Measurements from ENCODE around the gene PDZD2.

DNA sequence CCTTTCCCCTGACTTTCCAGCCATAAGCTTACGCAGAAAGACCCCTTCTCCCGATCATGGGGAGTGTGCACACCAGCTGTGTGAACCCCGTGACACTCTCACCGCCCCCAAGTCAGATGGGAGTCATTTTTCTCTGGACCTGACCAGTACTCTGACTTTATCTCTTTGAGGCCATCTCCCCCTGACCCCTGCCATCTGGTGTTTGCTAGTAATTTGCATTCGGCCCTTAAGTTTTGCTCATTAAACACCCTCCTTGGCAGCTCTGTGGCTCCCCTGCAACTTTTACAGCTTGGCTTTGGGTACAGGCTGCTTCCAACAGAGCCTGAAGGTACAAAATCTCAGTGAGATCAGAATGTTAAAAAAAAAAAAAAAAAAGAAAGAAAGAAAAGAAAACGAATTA lies 43.9 kb downstream of the PDZD2 start:
- TF ChIP-seq, protein P1, sequence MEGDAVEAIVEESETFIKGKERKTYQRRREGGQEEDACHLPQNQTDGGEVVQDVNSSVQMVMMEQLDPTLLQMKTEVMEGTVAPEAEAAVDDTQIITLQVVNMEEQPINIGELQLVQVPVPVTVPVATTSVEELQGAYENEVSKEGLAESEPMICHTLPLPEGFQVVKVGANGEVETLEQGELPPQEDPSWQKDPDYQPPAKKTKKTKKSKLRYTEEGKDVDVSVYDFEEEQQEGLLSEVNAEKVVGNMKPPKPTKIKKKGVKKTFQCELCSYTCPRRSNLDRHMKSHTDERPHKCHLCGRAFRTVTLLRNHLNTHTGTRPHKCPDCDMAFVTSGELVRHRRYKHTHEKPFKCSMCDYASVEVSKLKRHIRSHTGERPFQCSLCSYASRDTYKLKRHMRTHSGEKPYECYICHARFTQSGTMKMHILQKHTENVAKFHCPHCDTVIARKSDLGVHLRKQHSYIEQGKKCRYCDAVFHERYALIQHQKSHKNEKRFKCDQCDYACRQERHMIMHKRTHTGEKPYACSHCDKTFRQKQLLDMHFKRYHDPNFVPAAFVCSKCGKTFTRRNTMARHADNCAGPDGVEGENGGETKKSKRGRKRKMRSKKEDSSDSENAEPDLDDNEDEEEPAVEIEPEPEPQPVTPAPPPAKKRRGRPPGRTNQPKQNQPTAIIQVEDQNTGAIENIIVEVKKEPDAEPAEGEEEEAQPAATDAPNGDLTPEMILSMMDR (IDR thresholded peaks at IDR 0.05; ENCODE audit: poor library complexity): no peak
- TF ChIP-seq EZH2 (IDR thresholded peaks at IDR 0.05; ENCODE audit: borderline replicate concordance): no peak
- no peak for TF ChIP-seq EZH2phosphoT487 (IDR thresholded peaks at IDR 0.05; ENCODE audit: low read depth, severe bottlenecking, unreplicated experiment)

Data from hepatocyte (in vitro differentiated cells).